GM13976 (cell line): ENCODE measurements around the gene TMCC3.

ENCODE experiments used
- DNase-seq: peaks from one replicate; pipeline ENCODE4 v3.0.0; 2012; ENCODE audit warnings: low spot score
- CTCF ChIP-seq: IDR thresholded peaks from 2 replicates; pipeline ENCODE4 v1.5.1; 2012; ENCODE audit warnings: borderline replicate concordance, mild to moderate bottlenecking; ENCODE audit not compliant: insufficient read depth; ENCODE audit errors: extremely low read depth, missing control alignments, control extremely low read depth
- in situ Hi-C: fragments of 300-500 bp; cut with MboI; formaldehyde crosslinking; loops from one replicate; pipeline ENCODE4 v1.12.0; 2022; ENCODE audit warnings: low sequenced_read_pairs, mixed read lengths, inconsistent platforms; ENCODE audit not compliant: unreplicated experiment

The TMCC3 gene

GRCh38 chr12:94620621-94621020 lies 29.7 kb downstream of the TMCC3 start:
- no peak for TF ChIP-seq CTCF
- in situ Hi-C loops, result no loop called here

GRCh38 chr12:94618995-94619695 lies 31.2 kb downstream of the TMCC3 start:
- TF ChIP-seq CTCF, result no peak
- in situ Hi-C loops, result no loop called here
- no peak for DNase-seq

More at GRCh38 chr12:94620621-94621020, 29.7 kb downstream of the TMCC3 start:
- no peak for DNase-seq

GRCh38 chr12:94617101-94617500 lies 33.3 kb downstream of the TMCC3 start:
- TF ChIP-seq CTCF, result no peak
- no peak for DNase-seq
- in situ Hi-C loops, result no loop called here

GRCh38 chr12:94616203-94616729 lies 34.1 kb downstream of the TMCC3 start:
- no peak for TF ChIP-seq CTCF
- no peak for DNase-seq
- in situ Hi-C loops, result no loop called here

GRCh38 chr12:94615260-94616181 lies 34.8 kb downstream of the TMCC3 start:
- in situ Hi-C loops, result no loop called here
- TF ChIP-seq CTCF, result no peak
- no peak for DNase-seq

GRCh38 chr12:94614288-94614721 lies 36.1 kb downstream of the TMCC3 start:
- in situ Hi-C loops, result no loop called here
- no peak for DNase-seq
- no peak for TF ChIP-seq CTCF
